ENCODE measurements around the gene SAMM50. TPM values are rescaled to one million over a fixed set of nuclear protein-coding genes. Genes with fewer than 3 reads are reported as not detected.
A peak's percentile ranks its signal among the peaks of the same experiment; 100 is the strongest.

Gene SAMM50
- total RNA-seq, 4 donors from 2014 or later: 67.4 to 104 (median 72.0) TPM

GRCh38 chr22:43911351-43911750 lies 43.9 kb upstream of the SAMM50 start:
- in situ Hi-C loops (cut with MboI; ENCODE audit: low sequenced_read_pairs in 4 of 4) (no loop called here), intact Hi-C loops (cut with DNase I; ENCODE audit: low total_unique reads) (no loop called here)
- H3K9me3 ChIP-seq: no peaks in the 10 kb centered on the region
- no peak for TF ChIP-seq POLR2A (IDR thresholded peaks at IDR 0.05)
- TF ChIP-seq CTCF (IDR thresholded peaks at IDR 0.05 in 4 of 5, conservative IDR thresholded peaks at IDR 0.05 in 1 of 5): no peak
- DNase-seq (no peak), ATAC-seq (no peak)
- no peak overlapping the region for H3K4me3 ChIP-seq
- no peaks in the 10 kb centered on the region for H3K4me1 ChIP-seq
- peaks cover 0 to 3% (median 0%) of the 10 kb centered on the region in 3 donors for H3K27me3 ChIP-seq
- H3K27ac ChIP-seq: no peak overlapping the region
- H3K36me3 ChIP-seq: no peaks in the 10 kb centered on the region

- Histone ChIP-seq H3K27me3 (peaks cover 0 to 4% (median 4%) of the 10 kb centered on the region in 3 donors), H3K9me3 (no peaks in the 10 kb centered on the region), H3K4me3 (no peak overlapping the region), H3K27ac (no peak overlapping the region), H3K4me1 (peaks cover 0 to 8% of the 10 kb centered on the region in 2 donors), H3K36me3 (no peaks in the 10 kb centered on the region)
- ATAC-seq (no peak), DNase-seq (no peak)
- intact Hi-C loops (cut with DNase I; ENCODE audit: low total_unique reads) (no loop called here), in situ Hi-C loops (cut with MboI; ENCODE audit: low sequenced_read_pairs in 4 of 4) (no loop called here)
- TF ChIP-seq CTCF (IDR thresholded peaks at IDR 0.05 in 4 of 5, conservative IDR thresholded peaks at IDR 0.05 in 1 of 5) (no peak), POLR2A (IDR thresholded peaks at IDR 0.05) (no peak)
Measured at GRCh38 chr22:43917521-43917920, 37.7 kb upstream of the SAMM50 start.

- Histone ChIP-seq H3K27me3 (peaks cover 0 to 7% (median 4%) of the 10 kb centered on the region in 3 donors), H3K9me3 (no peaks in the 10 kb centered on the region)
- in situ Hi-C loops (cut with MboI; ENCODE audit: low sequenced_read_pairs in 4 of 4): no loop called here
Measured at GRCh38 chr22:43919106-43919973, 35.9 kb upstream of the SAMM50 start.

GRCh38 chr22:43921370-43921769 lies 33.9 kb upstream of the SAMM50 start:
- Histone ChIP-seq H3K9me3 (no peaks in the 10 kb centered on the region), H3K4me3 (no peak overlapping the region), H3K27me3 (peaks cover 0 to 9% (median 4%) of the 10 kb centered on the region in 3 donors), H3K4me1 (peaks cover 7 to 21% of the 10 kb centered on the region in 2 donors), H3K27ac (peak overlapping the region in 1 of 4 donors; percentile 47), H3K36me3 (no peaks in the 10 kb centered on the region)
- ATAC-seq (peak; percentile 26 to 74), DNase-seq (peak; percentile 62 to 74)
- TF ChIP-seq CTCF (IDR thresholded peaks at IDR 0.05 in 4 of 5, conservative IDR thresholded peaks at IDR 0.05 in 1 of 5) (no peak), POLR2A (IDR thresholded peaks at IDR 0.05) (no peak)
- in situ Hi-C loops (cut with MboI; ENCODE audit: low sequenced_read_pairs in 4 of 4) (no loop called here), intact Hi-C loops (cut with DNase I; ENCODE audit: low total_unique reads) (loop anchor here (5.0 kb wide), 1 partner anchor 94 kb away; no protein-coding TSS in a partner anchor)

More at GRCh38 chr22:43919106-43919973, 35.9 kb upstream of the SAMM50 start:
- intact Hi-C loops (cut with DNase I; ENCODE audit: low total_unique reads): no loop called here
- TF ChIP-seq POLR2A (IDR thresholded peaks at IDR 0.05): no peak
- no peak for TF ChIP-seq CTCF (IDR thresholded peaks at IDR 0.05 in 4 of 5, conservative IDR thresholded peaks at IDR 0.05 in 1 of 5)
- peaks cover 7 to 13% of the 10 kb centered on the region in 2 donors for H3K4me1 ChIP-seq
- DNase-seq: no peak
- H3K4me3 ChIP-seq: no peak overlapping the region
- H3K36me3 ChIP-seq: no peaks in the 10 kb centered on the region
- no peak overlapping the region for H3K27ac ChIP-seq
- no peak for ATAC-seq

All from gastrocnemius medialis (tissue), 4 donors.